ENCODE measurements around the gene PCSK1N. TPM values are rescaled to one million over a fixed set of nuclear protein-coding genes. Genes with fewer than 3 reads are reported as not detected.
A peak's percentile ranks its signal among the peaks of the same experiment; 100 is the strongest.
"Not testable (repeated sequence)": the region's sequence is repeated elsewhere in the genome, so short reads cannot be mapped to it uniquely, and the experiment has no call there.

The PCSK1N gene
- total and polyA plus RNA-seq, 2 experiments from 2014 or later, result 1.4 to 3.1 TPM

DNA sequence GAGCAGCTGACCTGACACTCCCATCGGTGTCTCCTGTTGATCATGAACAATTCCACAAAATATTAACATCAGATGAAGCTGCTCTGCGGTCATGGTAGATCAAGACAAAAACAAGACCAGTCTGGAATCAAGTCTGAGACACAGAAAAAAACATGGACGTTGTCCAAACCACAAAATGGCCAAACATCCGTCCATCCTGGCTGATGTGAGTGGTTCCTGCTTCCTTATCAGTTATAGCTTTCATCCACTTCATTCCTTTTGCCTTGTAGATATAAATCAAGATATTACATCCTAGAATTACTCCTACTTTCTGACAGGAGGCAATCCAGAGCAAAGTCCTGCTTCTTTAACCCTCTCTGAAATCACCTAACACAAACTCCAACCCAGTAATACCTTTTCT lies 28.8 kb upstream of the PCSK1N start:
- Histone ChIP-seq H3K4me3 (no peak overlapping the region), H3K9me3 (ENCODE audit: low read depth) (no peaks in the 10 kb centered on the region), H3K4me2 (ENCODE audit: unreplicated experiment) (no peak overlapping the region), H3K9ac (no peak overlapping the region), H4K20me1 (ENCODE audit: insufficient read depth) (no peaks in the 10 kb centered on the region), H3K4me1 (ENCODE audit: insufficient read depth) (no peaks in the 10 kb centered on the region), H3K27me3 (replicated peaks; ENCODE audit: insufficient read depth) (no peaks in the 10 kb centered on the region), H3K36me3 (ENCODE audit: low read depth) (no peaks in the 10 kb centered on the region), H2AFZ (no peak overlapping the region), H3K79me2 (ENCODE audit: insufficient read depth) (no peaks in the 10 kb centered on the region), H3K27ac (no peak overlapping the region), H3K9me2 (ENCODE audit: insufficient read depth) (no peaks in the 10 kb centered on the region), H3F3A (ENCODE audit: insufficient read depth) (no peaks in the 10 kb centered on the region)
- DNase-seq, result peak; percentile 1
- WGBS, 2 experiments (ENCODE audit: low coverage in 1 of 2, low lambda C conversion rate in 2 of 2, missing lambda C conversion rate in 2 of 2), result 17 to 26% methylated on average over 4 of the region's 4 CpGs
- TF ChIP-seq EZH2phosphoT487 (IDR thresholded peaks at IDR 0.05; ENCODE audit: insufficient read depth, low read depth) (no peak), EZH2 (IDR thresholded peaks at IDR 0.05; ENCODE audit: insufficient read depth, poor library complexity, severe bottlenecking) (no peak)
- in situ Hi-C loops (cut with MboI), result no loop called here

- H4K20me1 ChIP-seq (ENCODE audit: insufficient read depth), result no peaks in the 10 kb centered on the region
- no peak overlapping the region for H3K4me3 ChIP-seq
- no peak overlapping the region for H3K4me2 ChIP-seq (ENCODE audit: unreplicated experiment)
- H3K9me3 ChIP-seq (ENCODE audit: low read depth), result no peaks in the 10 kb centered on the region
- DNase-seq, result no peak
- H3F3A ChIP-seq (ENCODE audit: insufficient read depth), result no peaks in the 10 kb centered on the region
- no peaks in the 10 kb centered on the region for H3K9me2 ChIP-seq (ENCODE audit: insufficient read depth)
- TF ChIP-seq EZH2 (IDR thresholded peaks at IDR 0.05; ENCODE audit: insufficient read depth, poor library complexity, severe bottlenecking), result no peak
- no peak for TF ChIP-seq EZH2phosphoT487 (IDR thresholded peaks at IDR 0.05; ENCODE audit: insufficient read depth, low read depth)
- WGBS, 2 experiments (ENCODE audit: low coverage in 1 of 2, low lambda C conversion rate in 2 of 2, missing lambda C conversion rate in 2 of 2), result 36 to 46% methylated on average over 4 to 5 of the region's 5 CpGs
- no peaks in the 10 kb centered on the region for H3K36me3 ChIP-seq (ENCODE audit: low read depth)
- H3K4me1 ChIP-seq (ENCODE audit: insufficient read depth), result no peaks in the 10 kb centered on the region
- in situ Hi-C loops (cut with MboI), result no loop called here
- no peak overlapping the region for H3K9ac ChIP-seq
- no peaks in the 10 kb centered on the region for H3K79me2 ChIP-seq (ENCODE audit: insufficient read depth)
- no peaks in the 10 kb centered on the region for H3K27me3 ChIP-seq (replicated peaks; ENCODE audit: insufficient read depth)
- H3K27ac ChIP-seq, result no peak overlapping the region
- no peak overlapping the region for H2AFZ ChIP-seq
These were observed 19.5 kb upstream of the PCSK1N start for GRCh38 chrX:48854898-48855297.

DNA sequence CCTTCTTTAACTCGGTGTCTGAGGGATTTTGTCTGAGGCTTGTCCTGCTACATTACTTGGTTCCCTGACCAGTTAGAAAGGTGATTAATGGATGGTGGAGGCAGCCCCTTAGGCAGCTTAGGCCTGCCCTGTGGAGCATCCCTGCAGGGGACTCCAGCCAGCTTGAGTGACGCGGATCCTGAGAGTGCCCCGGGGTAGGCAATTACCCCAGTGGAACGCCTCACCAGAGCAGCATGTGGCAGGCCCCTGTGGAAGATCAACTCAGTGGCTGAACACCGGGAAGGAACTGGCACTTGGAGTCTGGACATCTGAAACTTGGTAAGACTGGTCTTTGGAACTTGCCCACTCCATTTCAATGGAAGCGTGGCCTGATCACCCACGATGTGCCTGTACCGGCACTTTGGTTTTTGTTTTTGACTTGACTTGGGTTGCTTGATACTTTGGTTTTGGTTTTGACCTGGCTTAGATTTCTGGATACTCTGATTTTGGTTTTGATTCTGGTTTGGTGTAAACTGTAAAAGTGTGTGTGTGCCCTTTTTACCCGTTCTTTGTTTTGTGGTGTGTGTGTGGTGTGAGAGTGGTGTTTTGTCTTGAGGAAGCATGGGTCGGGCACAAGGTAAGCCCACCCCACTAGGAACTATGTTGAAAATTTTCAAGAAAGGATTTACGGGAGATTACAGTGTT lies 18.9 kb upstream of the PCSK1N start:
- in situ Hi-C loops (cut with MboI); H3K79me2 ChIP-seq (ENCODE audit: insufficient read depth); H3K27me3 ChIP-seq (replicated peaks; ENCODE audit: insufficient read depth); H3K9me3 ChIP-seq (ENCODE audit: low read depth); DNase-seq; H4K20me1 ChIP-seq (ENCODE audit: insufficient read depth); H3K9ac ChIP-seq; H3K4me2 ChIP-seq (ENCODE audit: unreplicated experiment); H3K27ac ChIP-seq; H3K4me3 ChIP-seq; H3K4me1 ChIP-seq (ENCODE audit: insufficient read depth); H3K36me3 ChIP-seq (ENCODE audit: low read depth); H3K9me2 ChIP-seq (ENCODE audit: insufficient read depth); H2AFZ ChIP-seq; H3F3A ChIP-seq (ENCODE audit: insufficient read depth): not testable (repeated sequence)
- WGBS, 2 experiments (ENCODE audit: low coverage in 1 of 2, low lambda C conversion rate in 2 of 2, missing lambda C conversion rate in 2 of 2), result 79 to 81% methylated on average over 12 of the region's 12 CpGs

DNA sequence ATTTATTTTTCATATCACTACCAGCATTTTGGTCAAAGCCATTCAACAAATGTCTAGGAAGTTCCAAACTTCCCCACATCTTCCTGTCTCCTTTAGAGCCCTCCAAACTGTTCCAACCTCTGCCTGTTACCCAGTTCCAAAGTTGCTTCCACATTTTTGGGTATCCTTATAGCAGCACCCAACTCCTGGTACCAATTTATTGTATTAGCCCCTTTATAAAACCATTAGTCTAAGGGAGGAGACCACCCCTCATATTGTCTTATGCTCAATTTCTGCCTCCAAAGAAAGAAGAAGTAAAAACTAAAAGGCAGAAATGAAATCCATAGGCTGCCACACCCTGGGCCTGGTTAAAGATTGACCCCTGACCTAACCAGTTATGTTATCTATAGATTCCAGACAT lies 18.1 kb upstream of the PCSK1N start:
- H3K4me3 ChIP-seq; H3K9ac ChIP-seq; H3K27me3 ChIP-seq (replicated peaks; ENCODE audit: insufficient read depth); H4K20me1 ChIP-seq (ENCODE audit: insufficient read depth); H3K9me2 ChIP-seq (ENCODE audit: insufficient read depth); H3K36me3 ChIP-seq (ENCODE audit: low read depth); H3K27ac ChIP-seq; H3F3A ChIP-seq (ENCODE audit: insufficient read depth); H2AFZ ChIP-seq; DNase-seq; in situ Hi-C loops (cut with MboI); H3K4me2 ChIP-seq (ENCODE audit: unreplicated experiment); H3K4me1 ChIP-seq (ENCODE audit: insufficient read depth); H3K9me3 ChIP-seq (ENCODE audit: low read depth); H3K79me2 ChIP-seq (ENCODE audit: insufficient read depth): not testable (repeated sequence)

DNA sequence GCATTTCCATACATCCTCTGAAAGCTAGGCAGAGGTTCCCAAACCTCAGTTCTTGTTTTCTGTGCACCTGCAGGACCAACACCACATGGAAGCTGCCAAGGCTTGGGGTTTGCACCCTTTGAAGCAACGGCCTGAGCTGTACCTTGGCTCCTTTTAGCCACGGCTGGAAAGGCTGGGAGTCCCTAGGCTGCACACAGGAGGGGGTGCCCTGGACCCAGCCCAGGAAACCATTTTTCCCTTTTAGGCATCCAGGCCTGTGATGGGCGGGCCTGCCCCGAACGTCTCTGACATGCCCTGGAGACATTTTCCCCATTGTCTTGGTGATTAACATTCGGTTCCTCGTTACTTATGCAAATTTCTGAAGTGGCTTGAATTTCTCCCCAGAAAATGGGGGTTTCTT lies 17.4 kb upstream of the PCSK1N start:
- no peaks in the 10 kb centered on the region for H3K27me3 ChIP-seq (replicated peaks; ENCODE audit: insufficient read depth)
- no peak overlapping the region for H3K4me2 ChIP-seq (ENCODE audit: unreplicated experiment)
- WGBS, 2 experiments (ENCODE audit: low coverage in 1 of 2, low lambda C conversion rate in 2 of 2, missing lambda C conversion rate in 2 of 2), result 36 to 43% methylated on average over 5 to 6 of the region's 7 CpGs
- DNase-seq, result no peak
- H2AFZ ChIP-seq, result no peak overlapping the region
- H3K4me3 ChIP-seq, result no peak overlapping the region
- H3K9me3 ChIP-seq (ENCODE audit: low read depth), result no peaks in the 10 kb centered on the region
- H3K9ac ChIP-seq, result no peak overlapping the region
- no peak overlapping the region for H3K27ac ChIP-seq
- H3K36me3 ChIP-seq (ENCODE audit: low read depth), result no peaks in the 10 kb centered on the region
- no peaks in the 10 kb centered on the region for H4K20me1 ChIP-seq (ENCODE audit: insufficient read depth)
- H3K9me2 ChIP-seq (ENCODE audit: insufficient read depth), result no peaks in the 10 kb centered on the region
- no peaks in the 10 kb centered on the region for H3F3A ChIP-seq (ENCODE audit: insufficient read depth)
- no peaks in the 10 kb centered on the region for H3K4me1 ChIP-seq (ENCODE audit: insufficient read depth)
- in situ Hi-C loops (cut with MboI), result no loop called here
- H3K79me2 ChIP-seq (ENCODE audit: insufficient read depth), result no peaks in the 10 kb centered on the region
- TF ChIP-seq EZH2 (IDR thresholded peaks at IDR 0.05; ENCODE audit: insufficient read depth, poor library complexity, severe bottlenecking) (no peak), EZH2phosphoT487 (IDR thresholded peaks at IDR 0.05; ENCODE audit: insufficient read depth, low read depth) (no peak)
